ENCODE data around the gene SH2B3. TPM values are rescaled to one million over a fixed set of nuclear protein-coding genes. Genes with fewer than 3 reads are reported as not detected.

Gene SH2B3
- total RNA-seq, 1 experiment from 2014 or later = 40.3 TPM

- no peak for TF ChIP-seq CTCF (conservative IDR thresholded peaks at IDR 0.05)
- peaks cover 51 to 58% of the 10 kb centered on the region in 2 experiments for H3K4me1 Mint-ChIP-seq
- H2BK120ac ChIP-seq (ENCODE audit: low read depth, low read length, poor library complexity, severe bottlenecking) = no peak overlapping the region
- H3K4me2 ChIP-seq (ENCODE audit: insufficient read depth, insufficient read length, low read length) = no peak overlapping the region
- H4K91ac ChIP-seq (ENCODE audit: insufficient read length, low read depth, low read length) = no peak overlapping the region
- H3K27me3 Mint-ChIP-seq (ENCODE audit: low read depth) = no peaks in the 10 kb centered on the region; the same call in 1 of the 2 replicates
- H3K56ac ChIP-seq (ENCODE audit: insufficient read length, low read depth, low read length) = no peak overlapping the region
- no peaks in the 10 kb centered on the region for H4K20me1 ChIP-seq (ENCODE audit: control insufficient read depth, insufficient read depth, insufficient read length)
- peaks cover 17% of the 10 kb centered on the region; the same call in 1 of the 2 replicates for H3K79me2 ChIP-seq (ENCODE audit: insufficient read depth, low read length)
- H2BK12ac ChIP-seq (ENCODE audit: insufficient read length, low read depth, low read length) = no peak overlapping the region
- WGBS (ENCODE audit: extremely low coverage, insufficient read length, low lambda C conversion rate) = no CpG with 5 or more reads among the region's 3 CpGs
- H3K14ac ChIP-seq (ENCODE audit: insufficient read depth, low read length) = no peak overlapping the region
- no peak overlapping the region for H3K9ac ChIP-seq (ENCODE audit: extremely low read depth, insufficient read length, low read length)
- no peaks in the 10 kb centered on the region for H3K27me3 ChIP-seq (ENCODE audit: insufficient read depth, low read length)
- H3K4ac ChIP-seq (ENCODE audit: low read depth, low read length) = no peak overlapping the region
- no peak overlapping the region for H3K23ac ChIP-seq (ENCODE audit: insufficient read length, low read depth, low read length)
- no peaks in the 10 kb centered on the region for H3K79me1 ChIP-seq (ENCODE audit: insufficient read depth, low read depth, low read length, poor library complexity, severe bottlenecking)
- H3K9me3 Mint-ChIP-seq = no peaks in the 10 kb centered on the region
- H3K9me3 ChIP-seq (ENCODE audit: control insufficient read depth, low read depth, low read length) = no peaks in the 10 kb centered on the region
- H2BK5ac ChIP-seq (ENCODE audit: insufficient read length, low read length) = peak overlapping the region; percentile 59
- peaks cover 2% of the 10 kb centered on the region for H3K23me2 ChIP-seq (ENCODE audit: insufficient read length, low read depth, low read length, poor library complexity, severe bottlenecking)
- no peak overlapping the region for H3K27ac ChIP-seq (ENCODE audit: insufficient read length, low read depth, low read length)
- H2BK15ac ChIP-seq (ENCODE audit: low read depth, low read length) = no peak overlapping the region
- no peak overlapping the region for H3K4me3 Mint-ChIP-seq
- peaks cover 0 to 7% (median 5%) of the 10 kb centered on the region in 3 experiments; a peak in 4 of 7 replicates for H3K36me3 Mint-ChIP-seq (ENCODE audit: insufficient read depth in 1 of 3, low read depth in 3 of 3)
- no peak overlapping the region for H2AFZ ChIP-seq (ENCODE audit: low read length)
- H4K5ac ChIP-seq (ENCODE audit: insufficient read length, low read depth, low read length) = no peak overlapping the region
- H2BK20ac ChIP-seq (ENCODE audit: low read depth, low read length, poor library complexity, severe bottlenecking) = no peak overlapping the region
- no peak overlapping the region for H4K8ac ChIP-seq (replicated peaks; ENCODE audit: insufficient read length, low read depth, low read length)
- no peak overlapping the region for H2AK5ac ChIP-seq (ENCODE audit: insufficient read length, low read length)
- DNase-seq = no peak
- no peak overlapping the region for H3T11ph ChIP-seq (ENCODE audit: low read length)
- H3K18ac ChIP-seq (ENCODE audit: insufficient read length, low read depth, low read length) = no peak overlapping the region
- peak overlapping the region; percentile 44 to 94 (median 87); a peak in 5 of 7 replicates for H3K27ac Mint-ChIP-seq
- peaks cover 15% of the 10 kb centered on the region; the same call in 1 of the 2 replicates for H3K4me1 ChIP-seq (ENCODE audit: insufficient read depth, low read length)
These were observed 28.3 kb downstream of the SH2B3 start for GRCh38 chr12:111434049-111434448.

All from H9 (cell line).